GM21515 (cell line): ENCODE results near the gene SGK1.

Source experiments
- ATAC-seq: cut with Tn5 transposase; IDR thresholded peaks from one replicate; pipeline ENCODE4 v1.9.1; 2021; ENCODE audit not compliant: unreplicated experiment

SGK1 gene

DNA sequence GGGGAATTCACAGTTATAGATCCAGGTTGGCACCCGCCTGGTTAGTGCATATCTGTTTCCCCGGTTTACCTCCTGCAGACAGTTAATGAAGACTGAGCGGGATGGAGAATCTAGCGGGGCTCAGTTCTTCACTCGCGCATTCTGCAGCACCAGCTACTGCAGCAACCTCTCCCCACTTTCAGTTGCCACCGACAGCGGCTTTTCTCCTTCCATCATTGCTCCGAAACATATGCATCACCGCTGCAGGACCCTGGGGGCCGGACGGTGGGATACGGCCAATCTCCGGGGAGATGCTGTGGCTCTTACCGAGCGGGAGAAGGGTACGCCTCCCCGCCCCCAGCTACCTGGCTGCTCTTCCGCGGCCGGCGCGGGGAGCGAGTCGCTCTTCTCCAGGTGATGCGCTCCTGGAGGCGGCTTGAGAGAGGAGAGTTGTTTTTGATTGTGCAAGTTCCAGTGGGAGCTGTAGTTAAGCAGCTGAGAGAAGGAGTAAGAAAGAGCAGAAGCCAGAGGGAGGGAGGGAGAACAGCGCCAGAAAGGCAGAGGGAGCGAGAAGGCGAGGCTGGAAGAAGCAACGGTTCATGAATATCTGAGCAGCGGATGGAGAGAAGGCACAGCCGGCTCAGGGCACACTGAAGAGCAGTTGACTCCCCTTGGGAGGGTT is at the start of gene SGK1:
Gene SGK1 (minus strand): TSS at position 642 of the 661 bp plus-strand sequence. CDS start 652 bp downstream, outside the sequence.
- no peak for ATAC-seq

DNA sequence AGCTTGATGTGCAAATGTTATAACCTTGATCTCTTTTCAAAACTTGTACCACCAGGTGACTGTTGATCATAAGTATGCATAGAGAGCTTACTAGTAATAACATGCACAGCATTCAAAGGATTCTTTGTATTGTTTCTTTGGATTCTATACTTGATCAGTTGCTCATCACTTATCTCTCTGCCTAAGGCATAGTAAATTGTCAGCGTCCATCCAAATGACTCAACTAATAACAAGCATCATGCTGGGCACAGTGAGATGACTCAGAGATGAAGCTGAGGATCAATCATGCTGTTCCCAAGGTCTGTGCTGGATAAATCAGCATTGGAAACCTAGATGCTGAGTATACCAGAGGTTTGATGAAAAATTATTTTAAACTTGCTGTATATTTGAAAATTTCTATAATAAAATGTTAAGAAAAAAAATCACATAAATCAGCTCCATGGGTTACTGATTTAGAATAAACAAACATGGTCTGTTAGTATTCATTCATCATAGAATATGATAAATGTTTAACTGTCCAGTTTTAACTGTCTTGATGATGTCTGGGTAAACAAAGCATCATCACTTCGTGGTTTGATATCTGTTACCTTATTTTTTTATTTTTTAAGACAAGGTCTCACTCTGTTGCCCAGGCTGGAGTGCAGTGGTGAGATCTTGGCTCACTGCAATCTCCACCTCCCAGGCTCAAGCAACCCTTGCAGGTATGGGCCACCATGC is 45.6 kb upstream of the SGK1 start:
- no peak for ATAC-seq

DNA sequence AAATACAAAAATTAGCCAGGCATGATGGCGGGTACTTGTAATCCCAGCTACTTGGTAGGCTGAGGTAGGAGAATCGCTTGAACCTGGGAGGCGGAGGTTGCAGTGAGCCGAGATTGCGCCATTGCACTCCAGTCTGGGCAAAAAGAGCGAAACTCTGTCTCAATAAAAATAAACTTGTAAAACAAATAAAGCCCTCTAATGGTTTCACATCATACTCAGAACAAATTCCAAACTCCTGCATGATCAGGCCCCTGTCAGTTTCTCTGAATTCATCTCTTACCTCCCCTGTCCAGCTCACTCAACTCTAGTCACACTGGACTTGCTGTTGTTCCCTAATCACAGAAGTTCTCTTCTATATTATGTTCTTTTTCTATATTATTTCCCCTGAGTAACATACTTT is 43.1 kb upstream of the SGK1 start:
- no peak for ATAC-seq

DNA sequence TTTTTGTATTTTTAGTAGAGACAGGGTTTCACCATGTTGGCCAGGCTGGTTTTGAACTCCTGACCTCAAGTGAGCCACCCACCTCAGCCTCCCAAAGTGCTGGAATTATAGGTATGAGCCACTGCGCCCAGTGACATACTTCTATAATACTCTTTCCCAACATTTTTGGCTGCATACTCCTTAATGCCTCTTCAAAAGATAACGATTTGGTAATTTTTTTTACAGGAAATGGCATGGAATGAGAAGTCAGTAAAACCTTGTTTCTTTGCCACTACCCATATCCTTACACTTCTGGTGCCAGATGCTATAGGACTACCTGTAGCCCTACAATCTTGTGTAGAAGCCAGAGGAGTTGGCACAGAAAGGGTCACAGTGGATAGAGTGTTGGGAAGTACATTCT is 41.4 kb upstream of the SGK1 start:
- ATAC-seq = no peak

DNA sequence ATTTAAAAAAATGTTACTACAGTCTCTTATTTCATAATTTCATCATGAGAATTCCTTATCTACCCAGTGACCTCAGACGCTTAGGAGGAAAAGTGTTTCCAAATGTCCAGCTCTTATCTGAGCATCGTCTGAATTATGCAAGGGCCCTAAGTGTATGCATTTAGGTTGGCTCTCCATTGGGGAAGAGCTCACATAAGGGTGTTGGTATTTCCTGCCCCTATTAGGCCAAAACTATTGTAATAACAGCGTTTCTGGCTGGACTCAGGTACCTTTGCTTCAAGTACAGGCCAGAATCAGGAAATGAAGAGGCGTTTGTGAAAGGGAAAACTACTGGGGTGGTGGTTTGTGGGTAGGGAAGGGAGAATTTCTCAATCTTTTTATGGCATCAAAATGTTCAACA is 40.4 kb upstream of the SGK1 start:
- ATAC-seq = no peak

DNA sequence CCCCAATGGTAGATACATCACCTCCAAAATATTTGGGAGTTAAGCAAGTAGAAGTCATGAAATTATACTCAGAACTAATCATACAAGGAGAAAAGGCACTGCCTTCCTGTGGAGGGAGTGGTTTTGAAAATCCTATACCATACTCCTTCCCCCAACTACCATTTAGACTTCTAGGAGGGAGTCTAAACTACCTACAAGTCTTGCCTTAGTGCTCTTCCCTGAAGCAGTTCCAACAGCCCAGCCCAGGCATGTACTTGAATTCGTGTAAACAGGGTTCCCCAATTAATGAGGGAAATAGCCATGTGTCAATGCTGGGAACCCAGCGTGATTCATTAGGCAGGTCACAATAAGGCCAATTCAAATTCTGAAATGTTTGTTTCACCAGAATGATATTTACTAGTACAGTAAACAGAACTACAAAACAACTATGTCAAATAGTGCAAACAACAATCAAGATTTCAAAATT is 39.1 kb upstream of the SGK1 start:
- no peak for ATAC-seq

DNA sequence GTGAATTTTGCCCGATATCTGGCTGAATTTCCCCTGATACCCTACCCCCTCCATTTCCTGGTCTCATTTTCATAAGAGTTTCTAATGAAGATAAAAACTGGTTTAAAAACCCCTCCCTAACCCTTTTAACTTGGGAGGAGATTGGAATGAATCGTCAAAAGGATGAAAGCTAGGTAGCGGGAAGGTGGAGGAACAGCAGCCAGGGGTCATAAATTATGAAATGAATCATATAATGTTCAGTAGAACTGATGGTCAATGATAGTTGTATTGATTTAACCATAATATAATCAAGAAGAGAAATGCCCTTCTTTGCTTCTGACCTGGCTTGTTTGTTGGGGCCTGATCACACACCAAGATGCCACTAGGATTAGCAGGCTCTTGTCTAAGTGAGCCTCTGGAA is 38.5 kb upstream of the SGK1 start:
- no peak for ATAC-seq

DNA sequence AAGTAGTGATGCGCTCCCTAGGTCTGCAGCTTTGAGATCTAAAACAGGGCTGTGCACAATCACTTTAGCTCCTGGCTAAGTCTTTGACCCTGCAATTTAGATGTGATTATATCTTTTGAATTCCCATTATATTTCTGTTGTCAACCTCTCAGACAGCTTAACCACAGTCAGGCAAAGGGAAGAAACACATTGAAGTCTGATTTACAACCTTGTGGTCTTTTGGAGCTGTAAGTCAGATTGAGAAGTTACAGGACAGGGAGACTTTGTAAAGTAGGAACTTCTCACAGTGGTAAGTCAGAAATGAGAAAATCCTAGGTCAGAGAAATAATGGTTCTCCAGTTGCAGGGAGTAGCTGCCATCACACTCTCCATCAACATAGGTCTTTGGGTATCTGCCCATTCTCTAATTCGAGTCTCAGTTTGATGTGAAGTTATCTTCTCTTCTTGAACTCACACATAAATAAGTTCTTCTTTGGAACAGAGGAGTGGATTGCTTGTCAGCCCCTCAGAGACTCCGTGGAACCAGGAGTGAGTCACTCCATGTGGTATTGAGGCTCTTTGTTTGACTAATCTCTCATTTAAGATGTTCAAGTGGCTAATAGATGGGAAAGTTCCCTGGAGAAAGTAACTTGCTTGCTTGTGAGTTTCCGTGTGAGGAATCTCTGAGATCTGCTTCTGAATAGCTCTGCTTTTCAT is 35.0 kb upstream of the SGK1 start:
- ATAC-seq = no peak

DNA sequence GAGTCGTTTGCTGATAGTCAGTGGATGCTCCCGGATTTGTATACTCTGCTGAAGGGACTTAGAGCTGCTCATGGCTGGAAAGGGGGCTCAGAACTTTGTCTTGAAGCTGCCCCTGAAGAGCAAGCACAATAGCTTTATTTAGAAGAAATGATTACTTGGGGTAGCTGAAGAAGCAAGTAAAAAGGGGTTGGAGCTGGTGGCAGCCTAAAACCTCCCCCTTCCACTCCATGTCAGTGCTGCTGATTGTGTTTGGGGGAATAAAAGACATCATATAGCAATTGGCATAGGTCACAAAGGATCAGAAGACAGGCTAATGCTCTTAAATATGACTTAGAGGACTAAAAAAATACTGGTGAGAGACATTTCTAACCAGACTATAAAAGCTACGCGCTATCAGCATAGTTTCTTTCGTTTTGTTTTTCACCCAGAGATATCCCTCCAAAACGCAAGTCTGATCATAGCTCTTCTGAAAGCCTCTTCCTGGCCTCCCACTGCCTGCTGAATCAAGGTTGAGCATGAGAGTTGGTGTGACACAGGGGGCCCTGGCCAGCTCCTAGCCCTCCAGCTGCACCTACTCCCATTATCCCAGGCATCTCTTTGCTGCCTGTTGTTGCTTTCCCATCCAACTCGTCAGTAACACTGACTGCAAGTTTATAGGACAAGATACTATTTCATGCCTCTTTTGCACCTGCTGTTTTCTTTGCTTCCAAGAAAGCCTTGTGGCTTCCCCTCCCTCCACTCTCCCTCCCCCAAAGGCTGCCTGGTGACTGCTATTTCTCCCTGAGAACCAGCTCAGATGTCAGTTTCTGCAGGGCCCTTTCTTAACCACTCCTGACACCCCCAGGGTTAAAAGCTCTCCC is 33.9 kb upstream of the SGK1 start:
- ATAC-seq = no peak

DNA sequence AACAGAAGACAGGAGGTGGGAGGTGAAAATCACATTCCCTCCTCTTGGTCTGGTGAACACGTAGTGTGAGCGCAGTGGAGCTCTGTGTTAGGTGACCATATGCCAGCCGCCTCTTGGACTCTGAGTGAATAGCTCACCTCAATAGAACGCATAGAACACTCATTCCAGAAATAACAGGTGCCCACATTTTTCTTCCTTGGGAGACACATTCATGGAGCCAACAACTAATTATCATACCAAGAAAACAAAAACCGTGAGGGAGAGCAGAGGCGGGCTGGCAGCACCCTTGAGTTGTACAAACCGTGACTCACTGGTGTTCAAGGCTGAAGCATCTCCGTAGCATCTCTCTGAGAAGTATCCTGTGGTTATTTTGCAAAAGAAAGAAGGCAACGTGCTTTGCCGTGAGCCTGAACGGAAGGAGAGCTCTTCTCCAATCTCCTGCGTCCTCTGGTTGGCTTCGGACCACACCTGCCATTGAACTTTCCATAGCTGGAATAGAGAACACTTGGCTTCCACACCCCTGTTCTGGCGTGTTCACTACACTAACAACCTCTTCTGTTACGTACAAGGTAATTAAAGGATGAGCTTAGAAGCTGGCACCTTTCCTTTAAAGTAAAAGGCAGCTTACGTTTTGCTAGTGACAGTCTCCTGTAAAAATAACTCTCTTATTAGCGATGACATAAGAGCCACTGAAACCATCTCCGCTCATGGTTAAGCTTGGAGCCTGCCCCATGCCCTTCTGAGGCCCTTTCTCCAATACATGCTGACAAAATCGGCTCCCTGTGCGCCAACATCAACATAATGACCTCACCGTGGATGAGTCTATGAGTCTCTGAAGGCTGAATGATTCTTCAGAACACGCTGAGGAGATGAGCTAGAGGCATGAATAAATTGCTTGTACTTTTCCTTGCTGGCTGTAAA is 30.2 kb upstream of the SGK1 start:
- no peak for ATAC-seq

DNA sequence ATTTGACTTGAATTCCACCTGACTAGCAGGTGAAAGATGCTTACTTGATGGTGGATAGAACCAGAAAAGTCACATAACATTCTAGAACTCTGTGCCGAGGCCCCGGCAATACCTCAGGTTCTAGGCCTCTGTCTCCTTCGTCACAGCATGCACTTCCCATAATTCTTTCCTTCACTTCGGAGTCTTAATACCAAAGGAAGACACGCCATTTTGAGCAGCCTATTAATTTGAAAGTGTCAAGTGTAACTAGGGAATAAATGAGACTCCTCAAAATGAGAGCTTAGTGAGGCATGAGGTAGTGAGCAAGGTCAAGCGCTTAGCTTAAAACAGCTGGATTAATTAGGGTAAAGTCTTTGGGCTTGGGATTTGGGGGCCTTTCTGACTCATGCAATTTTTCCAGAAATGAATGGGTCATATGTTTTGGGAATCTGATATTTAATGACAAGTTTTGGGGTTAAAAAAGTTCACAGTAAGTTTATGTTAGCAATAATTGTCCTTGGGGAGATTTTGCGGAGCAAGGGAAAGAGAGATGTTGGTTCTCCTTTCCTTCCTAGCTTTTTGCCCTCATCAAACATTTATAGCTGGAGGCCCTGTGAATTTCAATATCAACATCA is 29.1 kb upstream of the SGK1 start:
- ATAC-seq = no peak

DNA sequence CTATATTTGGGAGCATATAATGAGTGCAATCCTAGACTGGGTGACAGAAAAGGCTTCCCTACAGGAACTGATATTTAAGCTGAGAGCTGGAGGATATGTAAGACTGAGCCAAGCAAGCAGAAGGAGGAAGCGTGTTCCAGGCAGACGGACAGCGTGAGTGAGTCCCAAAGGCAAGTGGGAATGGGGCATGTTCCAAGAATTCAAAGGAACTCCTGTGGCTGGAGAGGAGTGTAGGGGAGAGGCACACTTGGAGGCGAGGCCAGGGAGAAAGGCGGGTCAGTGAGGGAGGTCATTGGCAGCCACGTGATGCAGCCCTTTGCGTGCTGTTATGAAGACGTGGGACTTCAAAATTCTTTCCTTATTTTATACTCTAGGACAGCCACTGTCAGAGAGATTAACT is 27.9 kb upstream of the SGK1 start:
- ATAC-seq = no peak

DNA sequence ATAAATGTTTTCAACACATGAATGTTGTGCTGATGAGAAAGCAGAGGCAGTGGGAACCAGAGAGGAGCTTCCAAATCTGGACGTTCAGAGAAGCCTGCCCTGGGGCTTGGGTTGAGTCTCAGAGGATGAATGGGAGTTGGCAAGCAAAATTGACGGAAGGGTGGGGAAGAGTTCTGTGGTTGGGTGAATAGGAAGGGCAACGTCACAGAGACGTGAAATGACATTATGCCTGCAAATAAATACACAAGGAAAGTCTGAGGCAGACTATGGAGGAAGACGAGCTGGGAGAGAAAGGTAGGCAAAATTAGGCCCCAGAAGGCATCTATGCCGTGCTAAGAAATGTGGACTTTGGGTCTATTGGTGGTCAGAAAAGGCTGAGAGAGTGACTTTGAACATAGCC is 25.2 kb upstream of the SGK1 start:
- no peak for ATAC-seq

DNA sequence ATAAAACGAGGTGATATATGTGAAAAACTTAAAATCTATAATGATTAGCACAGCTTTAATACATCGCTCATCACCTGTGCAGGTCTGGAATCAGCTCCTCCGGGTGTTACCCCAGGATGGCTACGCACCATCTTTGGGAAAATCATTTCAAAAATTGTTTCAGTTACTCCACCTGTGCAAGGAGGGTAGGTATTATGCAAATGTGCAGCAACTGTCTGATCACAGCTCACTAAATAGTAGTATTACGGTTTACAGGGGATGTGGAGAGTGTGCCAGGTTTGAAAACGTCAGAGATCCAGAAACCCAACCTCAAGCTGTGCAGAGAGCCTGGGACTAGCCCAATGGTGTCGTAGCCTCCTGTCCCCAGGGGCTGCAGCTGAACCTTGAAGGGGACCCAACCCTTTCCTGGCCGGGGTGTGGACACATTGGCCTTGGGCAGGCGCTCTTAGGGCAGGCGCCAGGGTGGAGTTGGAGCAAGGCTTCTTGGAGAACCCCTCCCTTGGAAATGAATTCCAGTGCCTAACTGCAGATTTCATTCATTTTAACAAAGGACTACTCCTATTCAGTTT is 24.2 kb upstream of the SGK1 start:
- no peak for ATAC-seq

DNA sequence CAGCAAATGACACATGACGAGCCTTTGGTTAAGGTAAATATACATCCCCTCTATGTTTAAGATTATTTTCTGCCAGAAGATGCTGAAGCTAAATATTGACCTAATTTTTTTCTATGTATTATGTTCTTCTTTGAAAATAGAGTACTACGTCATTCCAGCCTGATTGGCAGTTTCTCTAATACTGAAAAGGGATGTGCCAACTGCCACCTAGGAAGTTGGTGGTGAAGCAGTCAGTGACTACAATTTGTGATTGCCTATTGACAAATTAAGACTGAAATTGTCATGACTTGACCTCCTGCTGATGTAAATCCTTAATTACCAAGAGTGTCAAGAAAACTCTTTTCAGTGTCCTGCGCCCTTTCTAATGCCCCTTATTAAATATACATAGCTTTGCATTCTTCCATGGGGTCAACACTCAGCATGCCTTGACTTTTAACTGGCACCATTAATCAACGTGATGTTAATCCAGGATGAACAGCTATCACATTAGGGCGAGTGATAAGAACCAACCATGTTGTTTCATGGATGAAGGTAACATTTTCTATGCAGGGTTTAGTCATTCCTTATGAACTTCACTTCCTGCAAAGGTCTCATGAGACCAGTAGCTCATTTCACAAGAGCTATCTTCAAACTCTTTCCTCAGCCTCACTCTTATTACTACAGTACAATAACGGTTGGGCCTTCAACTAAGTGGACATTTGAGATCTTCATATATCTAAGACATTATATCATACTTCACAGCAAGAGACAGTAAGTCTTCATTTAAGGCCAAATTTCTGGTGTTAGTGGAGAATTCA is 22.5 kb upstream of the SGK1 start:
- ATAC-seq = no peak

DNA sequence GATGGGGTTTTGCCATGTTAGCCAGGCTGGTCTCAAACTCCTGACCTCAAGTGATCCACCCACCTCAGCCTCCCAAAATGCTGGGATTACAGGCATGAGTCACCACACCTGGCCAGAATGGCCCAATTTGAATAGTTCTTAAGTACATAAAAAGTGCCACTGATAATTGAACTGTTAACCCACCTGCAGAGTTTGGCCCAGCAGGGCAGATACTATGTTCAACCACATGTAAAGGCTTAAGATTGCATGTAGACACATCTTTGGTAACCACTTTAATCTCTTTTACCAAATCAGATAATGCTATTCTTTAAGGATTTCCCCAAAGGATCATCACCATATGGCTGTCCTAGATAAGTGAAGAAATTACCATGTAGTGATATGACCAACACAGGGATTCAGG is 21.3 kb upstream of the SGK1 start:
- ATAC-seq = no peak

DNA sequence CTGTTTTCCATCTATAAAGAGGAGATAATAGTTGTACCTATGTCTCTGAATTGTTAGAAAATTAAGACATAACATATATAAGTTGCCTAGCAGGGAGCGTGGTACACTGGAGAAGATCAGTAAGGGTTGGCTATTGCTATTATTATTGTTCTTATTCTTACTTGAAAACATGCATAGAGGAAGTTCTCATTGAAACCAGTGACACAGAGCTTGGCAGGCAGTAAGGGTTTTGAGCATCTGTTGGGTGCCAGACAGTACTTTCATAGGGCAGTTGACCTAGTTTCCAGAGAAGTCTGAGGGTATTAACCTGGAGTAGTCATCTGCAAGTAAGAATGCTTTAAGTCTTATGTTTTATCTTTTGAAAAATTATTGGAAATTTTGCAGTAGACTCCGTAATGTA is 13.3 kb upstream of the SGK1 start:
- ATAC-seq = no peak

DNA sequence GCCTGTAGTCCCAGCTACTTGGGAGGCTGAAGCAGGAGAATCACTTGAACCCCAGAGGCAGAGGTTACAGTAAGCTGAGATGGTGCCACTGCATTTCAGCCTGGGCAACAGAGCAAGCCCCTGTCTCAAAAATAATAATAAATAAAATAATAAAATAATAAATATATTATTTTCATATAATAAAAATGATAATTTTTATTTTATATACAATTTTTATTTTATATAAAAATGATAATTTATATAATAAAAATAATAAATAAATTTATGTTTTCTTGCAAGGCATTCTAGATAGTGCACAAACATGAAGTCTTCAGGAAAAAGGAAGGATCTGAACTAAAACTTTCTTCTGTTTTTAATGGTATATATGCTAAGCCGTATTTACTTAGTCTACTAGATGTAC is 12.6 kb upstream of the SGK1 start:
- no peak for ATAC-seq

DNA sequence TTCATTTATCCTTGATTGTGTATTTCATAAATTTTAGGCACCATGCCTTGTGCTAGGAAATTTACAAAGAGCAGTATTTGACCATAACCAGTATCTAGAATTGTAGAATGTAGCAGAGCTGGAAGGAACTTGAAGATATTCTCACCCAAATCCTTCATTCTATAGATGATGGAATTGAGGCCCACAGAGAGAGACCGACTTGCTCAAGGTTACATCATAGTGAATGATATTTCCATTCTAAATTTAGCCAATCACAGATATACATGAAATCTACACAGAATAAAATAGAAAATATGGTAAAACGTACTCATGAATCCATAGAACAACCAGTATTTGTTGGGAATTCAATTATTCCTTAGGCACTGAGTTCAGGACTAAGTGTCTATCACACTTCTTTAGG is 10.9 kb upstream of the SGK1 start:
- no peak for ATAC-seq
